Stomach smooth muscle (tissue), 2 donors: ENCODE results near the gene NUFIP2.

ENCODE experiments used
- H3K27ac ChIP-seq: one replicate; pipeline ENCODE4 v1.7.0; 2013; ENCODE audit warnings: mild to moderate bottlenecking, low read length, inconsistent platforms
- H3K27me3 ChIP-seq, 2 donors: one replicate each; pipeline ENCODE4 v1.7.0; 2013; ENCODE audit warnings: low read length in 2 of 2; ENCODE audit not compliant: insufficient read depth in 2 of 2, control insufficient read depth in 1 of 2
- H3K36me3 ChIP-seq, 2 donors: one replicate each; pipeline ENCODE4 v1.7.0; 2013; ENCODE audit warnings: low read length in 2 of 2; ENCODE audit not compliant: control insufficient read depth in 2 of 2, insufficient read depth in 2 of 2
- H3K4me1 ChIP-seq: one replicate; pipeline ENCODE4 v1.7.0; 2013; ENCODE audit warnings: low read length; ENCODE audit not compliant: control insufficient read depth, insufficient read depth
- H3K4me3 ChIP-seq, 2 donors: one replicate each; pipeline ENCODE4 v1.7.0; 2013; ENCODE audit warnings: low read length in 2 of 2
- H3K9ac ChIP-seq, 2 donors: one replicate each; pipeline ENCODE4 v1.7.0; 2013; ENCODE audit warnings: low read length in 2 of 2, mild to moderate bottlenecking in 1 of 2
- H3K9me3 ChIP-seq, 2 donors: one replicate each; pipeline ENCODE4 v1.7.0; 2013; ENCODE audit warnings: low read length in 2 of 2; ENCODE audit not compliant: control insufficient read depth in 2 of 2
- donor health status: healthy.
- donor health status: Pancreatic carcinoma.

NUFIP2 gene

DNA sequence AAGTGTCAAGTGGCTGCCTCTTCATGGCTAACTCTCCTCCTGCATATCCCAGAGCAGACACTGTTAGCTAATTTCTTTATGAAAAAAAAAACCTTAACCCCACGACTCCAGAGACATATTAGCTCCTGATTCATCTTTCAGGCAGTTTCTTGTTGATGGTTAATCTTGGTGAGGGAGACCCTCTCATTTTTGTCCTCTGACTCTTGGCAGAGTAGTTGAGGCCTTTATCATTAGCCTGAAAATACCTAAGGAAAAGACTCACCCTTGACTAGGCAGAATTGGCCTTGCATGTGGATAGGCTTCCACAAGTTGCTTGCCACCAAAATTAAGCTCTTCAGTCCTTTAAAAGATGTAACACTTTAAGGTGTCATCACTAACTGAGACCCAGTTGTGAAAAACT lies 43.3 kb downstream of the NUFIP2 start:
- no peaks in the 10 kb centered on the region for H3K36me3 ChIP-seq
- H3K9me3 ChIP-seq, result no peaks in the 10 kb centered on the region
- no peak overlapping the region for H3K27ac ChIP-seq
- peaks cover 2% of the 10 kb centered on the region for H3K4me1 ChIP-seq
- H3K9ac ChIP-seq, result no peak overlapping the region
- no peaks in the 10 kb centered on the region for H3K27me3 ChIP-seq
- no peak overlapping the region for H3K4me3 ChIP-seq

DNA sequence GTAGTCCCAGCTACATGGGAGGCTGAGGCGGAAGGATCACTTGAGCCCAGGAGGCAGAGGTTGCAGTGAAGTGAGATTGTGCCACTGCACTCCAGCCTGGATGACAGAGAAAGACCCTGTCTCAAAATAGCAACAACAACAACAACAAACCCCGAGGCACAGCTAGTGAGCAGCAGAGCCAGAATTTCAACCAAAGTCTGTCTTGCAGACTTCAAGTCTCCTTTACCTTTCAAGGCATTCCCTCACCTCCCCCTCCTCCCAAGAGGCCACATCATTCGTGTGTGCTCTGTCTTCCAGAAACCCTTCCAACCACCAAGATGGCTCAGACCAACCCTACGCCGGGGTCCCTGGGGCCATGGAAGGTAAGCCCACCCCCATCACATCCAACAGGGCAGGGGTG lies 45.1 kb downstream of the NUFIP2 start:
- no peak overlapping the region for H3K27ac ChIP-seq
- H3K27me3 ChIP-seq, result no peaks in the 10 kb centered on the region
- no peaks in the 10 kb centered on the region for H3K36me3 ChIP-seq
- no peak overlapping the region for H3K9ac ChIP-seq
- peaks cover 2% of the 10 kb centered on the region for H3K4me1 ChIP-seq
- no peaks in the 10 kb centered on the region for H3K9me3 ChIP-seq
- no peak overlapping the region for H3K4me3 ChIP-seq

GRCh38 chr17:29247219-29247618 lies 46.7 kb downstream of the NUFIP2 start:
- peaks cover 2% of the 10 kb centered on the region for H3K4me1 ChIP-seq
- no peak overlapping the region for H3K9ac ChIP-seq
- no peaks in the 10 kb centered on the region for H3K36me3 ChIP-seq
- H3K27ac ChIP-seq, result no peak overlapping the region
- H3K27me3 ChIP-seq, result no peaks in the 10 kb centered on the region
- no peaks in the 10 kb centered on the region for H3K9me3 ChIP-seq
- H3K4me3 ChIP-seq, result no peak overlapping the region

DNA sequence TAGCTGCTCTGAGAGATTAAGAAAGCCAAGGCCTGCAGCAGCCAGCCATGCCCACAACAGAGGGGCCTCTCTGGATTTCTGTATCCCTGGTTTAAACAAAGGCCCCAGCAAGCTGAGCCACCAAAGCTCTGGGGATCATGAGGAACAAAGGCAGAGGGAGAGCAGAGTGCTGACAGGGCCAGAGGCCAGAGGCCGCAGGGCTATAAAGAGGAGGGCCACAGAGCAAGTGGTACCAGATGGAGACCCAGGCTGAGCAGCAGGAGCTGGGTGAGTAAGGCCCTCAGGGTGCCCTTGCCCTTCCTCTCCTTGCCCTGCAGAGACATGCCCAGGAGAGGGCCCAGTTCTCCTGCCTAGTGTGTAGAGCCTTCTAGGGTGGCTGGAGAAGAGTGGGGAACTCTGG lies 47.3 kb downstream of the NUFIP2 start, which contains the start of gene CRYBA1:
TSS of gene CRYBA1 (plus strand) at position 232 of the 400 bp plus-strand sequence. CDS start at position 237, 5 bp downstream.
- H3K9me3 ChIP-seq, result no peaks in the 10 kb centered on the region
- H3K4me1 ChIP-seq, result peaks cover 2% of the 10 kb centered on the region
- no peak within 1 kb of the TSS for H3K9ac ChIP-seq
- no peak within 1 kb of the TSS for H3K4me3 ChIP-seq
- no peak within 1 kb of the TSS for H3K27ac ChIP-seq
- no peaks in the 10 kb centered on the region for H3K27me3 ChIP-seq
- no peaks in the 10 kb centered on the region for H3K36me3 ChIP-seq

GRCh38 chr17:29245401-29245800 lies 48.5 kb downstream of the NUFIP2 start:
- Histone ChIP-seq H3K4me1 (peaks cover 5% of the 10 kb centered on the region), H3K9me3 (no peaks in the 10 kb centered on the region), H3K27me3 (no peaks in the 10 kb centered on the region), H3K27ac (no peak overlapping the region), H3K4me3 (no peak overlapping the region), H3K9ac (no peak overlapping the region), H3K36me3 (no peaks in the 10 kb centered on the region)

- H3K27me3 ChIP-seq, result no peaks in the 10 kb centered on the region
- H3K4me1 ChIP-seq, result peaks cover 4% of the 10 kb centered on the region
- H3K9me3 ChIP-seq, result no peaks in the 10 kb centered on the region
- H3K4me3 ChIP-seq, result no peak overlapping the region
- H3K27ac ChIP-seq, result no peak overlapping the region
- no peaks in the 10 kb centered on the region for H3K36me3 ChIP-seq
- no peak overlapping the region for H3K9ac ChIP-seq
Observed at GRCh38 chr17:29243792-29244191, 50.2 kb downstream of the NUFIP2 start.

DNA sequence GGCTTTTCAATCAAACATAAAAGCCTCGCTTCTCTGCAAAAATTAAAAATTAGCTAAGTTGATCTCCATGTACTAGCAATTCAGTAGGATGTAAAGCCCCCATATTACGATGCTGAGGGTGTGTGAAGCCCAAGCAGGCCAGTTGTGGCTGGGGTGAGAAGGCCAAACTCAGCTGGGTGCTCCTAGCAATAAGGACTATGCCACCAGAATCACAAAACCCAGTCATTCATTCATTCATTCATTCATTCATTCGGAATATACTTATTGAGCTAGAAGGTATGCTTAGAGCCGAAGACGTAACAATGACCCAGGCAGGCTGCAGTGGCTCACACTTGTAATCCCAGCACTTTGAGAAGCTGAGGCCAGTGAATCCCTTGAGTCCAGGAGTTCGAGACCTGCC lies 51.2 kb downstream of the NUFIP2 start:
- H3K27ac ChIP-seq, result no peak overlapping the region
- H3K27me3 ChIP-seq, result no peaks in the 10 kb centered on the region
- H3K4me1 ChIP-seq, result peaks cover 4% of the 10 kb centered on the region
- no peaks in the 10 kb centered on the region for H3K36me3 ChIP-seq
- no peak overlapping the region for H3K9ac ChIP-seq
- no peaks in the 10 kb centered on the region for H3K9me3 ChIP-seq
- H3K4me3 ChIP-seq, result no peak overlapping the region

DNA sequence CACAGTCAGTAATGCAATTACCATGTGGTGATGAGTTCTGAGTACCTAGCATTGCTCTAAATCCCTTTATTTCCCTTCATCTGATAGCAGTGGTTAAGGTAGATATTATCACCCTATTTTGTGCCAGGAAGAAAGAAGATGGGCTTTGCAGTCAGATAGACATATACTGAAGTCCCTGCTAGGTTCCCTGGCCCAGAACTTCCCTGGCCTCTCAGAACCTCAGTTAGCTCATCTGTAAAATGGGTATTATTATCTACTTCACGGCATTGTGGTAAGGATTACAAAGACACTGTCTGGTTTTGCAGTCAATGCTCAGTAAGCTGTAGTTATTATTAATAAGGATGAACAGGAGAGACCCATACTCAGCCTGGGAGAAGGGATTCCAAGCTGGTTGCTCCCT lies 51.9 kb downstream of the NUFIP2 start:
- H3K36me3 ChIP-seq, result no peaks in the 10 kb centered on the region
- H3K27me3 ChIP-seq, result no peaks in the 10 kb centered on the region

DNA sequence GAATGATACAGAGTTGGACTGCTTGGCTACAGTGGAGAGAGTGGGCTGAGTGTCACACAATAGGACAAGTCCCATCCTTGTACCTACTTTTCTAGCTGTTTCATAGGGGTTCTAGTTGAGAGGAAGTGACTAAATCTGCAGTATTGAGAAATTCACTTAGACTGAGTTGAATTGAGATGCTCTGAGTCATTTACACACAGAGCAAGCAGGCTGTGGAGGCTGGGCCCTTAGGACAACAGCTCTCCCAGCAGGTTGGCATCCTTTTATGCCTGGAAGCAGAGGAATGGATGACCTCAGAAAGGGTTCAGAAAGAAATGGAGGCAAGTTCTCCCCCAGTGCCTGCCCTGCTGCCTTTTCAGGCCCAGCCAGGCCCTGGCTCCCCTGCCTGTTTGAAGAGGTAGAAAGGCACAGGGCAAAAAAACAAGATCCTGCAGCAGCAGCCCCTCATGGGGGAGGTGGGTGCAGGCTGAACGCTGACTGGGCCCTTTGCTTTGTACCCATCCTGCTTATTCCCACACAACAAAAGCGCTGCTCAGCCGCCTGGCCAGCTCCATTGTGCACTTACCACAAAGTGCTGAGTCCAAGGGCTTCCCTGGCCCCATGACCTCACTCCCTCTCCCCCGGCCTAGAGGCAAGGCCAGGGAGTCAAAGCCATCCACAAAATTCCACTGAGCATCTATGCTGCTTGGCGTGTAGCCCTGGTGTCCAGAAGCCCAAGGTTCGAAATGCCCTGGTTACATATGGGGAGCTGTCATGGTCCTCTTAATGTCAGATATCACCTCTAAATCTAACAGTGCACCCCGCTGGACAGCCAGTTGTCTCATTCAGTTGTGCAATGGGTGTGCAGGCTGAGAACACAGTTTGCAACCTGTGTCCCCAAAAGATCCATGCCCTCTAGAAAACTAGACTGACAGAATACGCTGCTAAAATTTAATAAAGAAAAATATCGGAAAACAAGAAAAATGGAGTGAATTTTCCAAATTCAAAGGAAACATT lies 52.7 kb downstream of the NUFIP2 start:
- no peak overlapping the region for H3K27ac ChIP-seq
- no peaks in the 10 kb centered on the region for H3K36me3 ChIP-seq
- H3K9ac ChIP-seq, result no peak overlapping the region
- H3K4me1 ChIP-seq, result peaks cover 4% of the 10 kb centered on the region
- H3K9me3 ChIP-seq, result no peaks in the 10 kb centered on the region
- no peaks in the 10 kb centered on the region for H3K27me3 ChIP-seq
- no peak overlapping the region for H3K4me3 ChIP-seq

More for the DNA sequence above, 51.9 kb downstream of the NUFIP2 start:
- Histone ChIP-seq H3K27ac (no peak overlapping the region), H3K9ac (no peak overlapping the region), H3K9me3 (no peaks in the 10 kb centered on the region), H3K4me1 (peaks cover 4% of the 10 kb centered on the region), H3K4me3 (no peak overlapping the region)

- H3K4me3 ChIP-seq, result no peak overlapping the region
- H3K9ac ChIP-seq, result no peak overlapping the region
- H3K27me3 ChIP-seq, result no peaks in the 10 kb centered on the region
- no peaks in the 10 kb centered on the region for H3K9me3 ChIP-seq
- no peaks in the 10 kb centered on the region for H3K36me3 ChIP-seq
- peaks cover 4% of the 10 kb centered on the region for H3K4me1 ChIP-seq
- no peak overlapping the region for H3K27ac ChIP-seq
Observed at GRCh38 chr17:29240477-29240876, 53.5 kb downstream of the NUFIP2 start.
